Uterus (tissue), 4 donors: ENCODE data around the gene DMPK. TPM values are rescaled to one million over a fixed set of nuclear protein-coding genes. Genes with fewer than 3 reads are reported as not detected.

Experiments used
- DNase-seq, 2 donors: peaks; one replicate each; pipeline ENCODE4 v3.0.0-alpha.2; 2019 to 2020
- H3K27ac ChIP-seq, 2 donors: fragments of 200-600 bp; sonication (generic); 1 replicate in 1 of 2; 2 replicates in 1 of 2; pipeline ENCODE4 v1.5.1; 2016 to 2018
- H3K27me3 ChIP-seq, 2 donors: fragments of 200-600 bp; sonication (generic); one replicate each; pipeline ENCODE4 v1.5.1; 2018 to 2019; ENCODE audit warnings: control low read depth in 1 of 2
- H3K36me3 ChIP-seq, 2 donors: fragments of 200-600 bp; sonication (generic); one replicate each; pipeline ENCODE4 v1.5.1; 2019; ENCODE audit warnings: control low read depth in 1 of 2
- H3K4me1 ChIP-seq, 2 donors: fragments of 200-600 bp; sonication (generic); one replicate each; pipeline ENCODE4 v1.5.1; 2018 to 2019; ENCODE audit warnings: control low read depth in 1 of 2
- H3K4me3 ChIP-seq, 2 donors: fragments of 200-600 bp; sonication (generic); 1 replicate in 1 of 2; 2 replicates in 1 of 2; pipeline ENCODE4 v1.5.1; 2018 to 2019; ENCODE audit warnings: mild to moderate bottlenecking in 1 of 2
- H3K9me3 ChIP-seq, 2 donors: fragments of 200-600 bp; sonication (generic); one replicate each; pipeline ENCODE4 v1.5.1; 2019; ENCODE audit warnings: control low read depth in 1 of 2
- POLR2A ChIP-seq, 2 donors: fragments of 450-650 bp; IDR thresholded peaks; one replicate each; pipeline ENCODE4 v1.6.1; 2016; ENCODE audit warnings: antibody characterized with exemption in 2 of 2, mild to moderate bottlenecking in 1 of 2, moderate library complexity in 1 of 2
- intact Hi-C: fragments of 100-400 bp; cut with DNase I; formaldehyde crosslinking; loops from one replicate; pipeline ENCODE4 v1.15.1; 2023; ENCODE audit warnings: low total_unique reads
- total RNA-seq, 4 donors: library from RNA; depleted of rRNA in 3 of 4; stranded (reverse); fragments of >200 nt in 3 of 4; gene quantifications; one replicate each; pipeline versions ENCODE4 v1.1.0 to v1.2.4, GENCODE V29; 2014 to 2023
- TF ChIP-seq, protein P1 (sequence below), 4 experiments: fragments of 200-600 bp in 2 of 4; fragments of 450-650 bp in 2 of 4; sonication (generic) in 2 of 4; IDR thresholded peaks; one replicate each; pipeline ENCODE4 v1.5.1; 2016 to 2019; ENCODE audit warnings: antibody characterized with exemption in 4 of 4, mild to moderate bottlenecking in 2 of 4, moderate library complexity in 1 of 4
- donor health status: DM: yes; HTN: yes; CAD: no.

The DMPK gene
- total RNA-seq, 4 donors from 2014 or later = 15.3 to 211 (median 43.8) TPM

DNA sequence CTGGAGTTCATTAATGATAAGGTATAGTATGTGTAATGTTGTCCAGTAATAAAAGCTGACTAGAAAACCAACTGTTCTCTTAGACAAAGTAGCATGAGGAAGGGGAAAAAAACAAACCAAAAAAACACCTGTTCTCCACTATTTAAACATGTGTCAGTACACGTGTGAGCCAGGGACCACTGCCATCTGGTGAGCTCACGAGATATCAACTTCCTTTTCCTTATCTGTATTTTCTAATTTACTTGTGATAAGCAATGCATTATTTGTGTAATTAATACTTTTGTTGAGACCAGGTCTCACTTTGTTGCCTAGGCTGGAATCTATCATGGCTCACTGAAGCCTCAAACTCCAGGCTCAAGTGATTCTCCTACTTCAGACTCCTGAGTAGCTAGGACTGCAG is 8.9 kb downstream of the DMPK start:
- Histone ChIP-seq H3K27ac (no peak overlapping the region), H3K36me3 (no peaks in the 10 kb centered on the region), H3K4me3 (no peak overlapping the region), H3K4me1 (no peaks in the 10 kb centered on the region), H3K9me3 (no peaks in the 10 kb centered on the region), H3K27me3 (no peaks in the 10 kb centered on the region)
- intact Hi-C loops = no loop called here
- no peak for DNase-seq
- TF ChIP-seq POLR2A (IDR thresholded peaks at IDR 0.05) = no peak
- TF ChIP-seq, protein P1, sequence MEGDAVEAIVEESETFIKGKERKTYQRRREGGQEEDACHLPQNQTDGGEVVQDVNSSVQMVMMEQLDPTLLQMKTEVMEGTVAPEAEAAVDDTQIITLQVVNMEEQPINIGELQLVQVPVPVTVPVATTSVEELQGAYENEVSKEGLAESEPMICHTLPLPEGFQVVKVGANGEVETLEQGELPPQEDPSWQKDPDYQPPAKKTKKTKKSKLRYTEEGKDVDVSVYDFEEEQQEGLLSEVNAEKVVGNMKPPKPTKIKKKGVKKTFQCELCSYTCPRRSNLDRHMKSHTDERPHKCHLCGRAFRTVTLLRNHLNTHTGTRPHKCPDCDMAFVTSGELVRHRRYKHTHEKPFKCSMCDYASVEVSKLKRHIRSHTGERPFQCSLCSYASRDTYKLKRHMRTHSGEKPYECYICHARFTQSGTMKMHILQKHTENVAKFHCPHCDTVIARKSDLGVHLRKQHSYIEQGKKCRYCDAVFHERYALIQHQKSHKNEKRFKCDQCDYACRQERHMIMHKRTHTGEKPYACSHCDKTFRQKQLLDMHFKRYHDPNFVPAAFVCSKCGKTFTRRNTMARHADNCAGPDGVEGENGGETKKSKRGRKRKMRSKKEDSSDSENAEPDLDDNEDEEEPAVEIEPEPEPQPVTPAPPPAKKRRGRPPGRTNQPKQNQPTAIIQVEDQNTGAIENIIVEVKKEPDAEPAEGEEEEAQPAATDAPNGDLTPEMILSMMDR (IDR thresholded peaks at IDR 0.05) = no peak

DNA sequence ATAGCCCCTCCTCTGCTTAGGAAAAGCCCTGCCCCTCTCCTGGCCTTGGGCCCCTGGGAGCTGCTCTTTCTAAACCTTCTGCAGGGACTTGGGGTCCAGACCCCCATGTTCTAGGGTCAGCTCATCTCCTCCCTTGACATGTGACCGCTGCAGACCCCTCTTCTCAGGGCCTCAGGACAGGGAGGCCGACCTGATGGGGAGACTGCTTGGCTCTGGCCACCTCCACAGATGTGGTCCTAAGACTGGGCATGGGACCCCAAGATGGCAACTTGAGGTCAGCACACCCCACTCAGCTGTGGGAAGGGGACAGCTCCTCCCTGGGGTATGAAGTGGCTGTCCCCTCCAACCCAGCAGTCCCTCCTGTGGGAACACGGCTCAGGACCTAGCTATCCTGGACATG is 9.4 kb downstream of the DMPK start:
- Histone ChIP-seq H3K27me3 (no peaks in the 10 kb centered on the region), H3K4me1 (no peaks in the 10 kb centered on the region), H3K27ac (no peak overlapping the region), H3K36me3 (no peaks in the 10 kb centered on the region), H3K9me3 (no peaks in the 10 kb centered on the region), H3K4me3 (no peak overlapping the region)
- intact Hi-C loops = no loop called here
- TF ChIP-seq, protein P1 (IDR thresholded peaks at IDR 0.05) = no peak
- TF ChIP-seq POLR2A (IDR thresholded peaks at IDR 0.05) = no peak
- no peak for DNase-seq

DNA sequence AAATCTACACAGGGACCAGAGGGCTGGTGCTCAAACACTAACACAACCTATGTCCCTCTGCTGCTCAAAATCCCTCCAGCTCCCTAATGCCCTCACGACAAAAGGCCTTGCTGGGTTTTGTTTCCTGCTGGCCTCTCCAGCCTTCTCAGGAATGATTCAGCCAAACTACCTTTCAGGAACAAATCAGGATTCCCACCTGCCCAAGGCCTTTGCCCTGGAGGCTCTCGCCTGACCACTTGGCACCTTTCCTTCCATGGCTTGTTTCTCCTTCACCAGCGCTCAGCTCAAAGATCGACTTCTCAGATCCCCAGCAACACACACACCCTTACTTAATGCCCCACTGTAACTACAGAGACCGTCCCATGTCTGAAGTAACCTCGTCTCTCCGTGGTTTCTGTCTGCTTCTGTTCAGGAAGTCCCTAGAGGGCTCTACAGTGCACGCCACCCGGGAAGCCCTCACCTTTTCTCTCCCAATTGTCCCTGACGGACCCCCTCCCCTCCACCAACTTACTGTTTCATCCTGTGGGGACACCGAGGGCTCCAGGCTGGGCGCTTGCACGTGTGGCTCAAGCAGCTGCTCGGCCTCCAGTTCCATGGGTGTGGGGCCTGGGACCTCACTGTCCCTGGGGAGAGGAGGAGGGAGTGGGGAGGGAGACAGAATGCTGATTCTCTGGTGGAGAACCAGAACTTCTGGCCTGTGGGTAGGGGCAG is 10.0 kb downstream of the DMPK start:
- Histone ChIP-seq H3K9me3 (no peaks in the 10 kb centered on the region), H3K27ac (peak overlapping the region in 1 of 2 donors; percentile 92), H3K4me3 (no peak overlapping the region), H3K27me3 (no peaks in the 10 kb centered on the region), H3K36me3 (no peaks in the 10 kb centered on the region), H3K4me1 (no peaks in the 10 kb centered on the region)
- no peak for DNase-seq
- intact Hi-C loops = no loop called here
- TF ChIP-seq POLR2A (IDR thresholded peaks at IDR 0.05) = no peak
- TF ChIP-seq, protein P1 (IDR thresholded peaks at IDR 0.05) = no peak

DNA sequence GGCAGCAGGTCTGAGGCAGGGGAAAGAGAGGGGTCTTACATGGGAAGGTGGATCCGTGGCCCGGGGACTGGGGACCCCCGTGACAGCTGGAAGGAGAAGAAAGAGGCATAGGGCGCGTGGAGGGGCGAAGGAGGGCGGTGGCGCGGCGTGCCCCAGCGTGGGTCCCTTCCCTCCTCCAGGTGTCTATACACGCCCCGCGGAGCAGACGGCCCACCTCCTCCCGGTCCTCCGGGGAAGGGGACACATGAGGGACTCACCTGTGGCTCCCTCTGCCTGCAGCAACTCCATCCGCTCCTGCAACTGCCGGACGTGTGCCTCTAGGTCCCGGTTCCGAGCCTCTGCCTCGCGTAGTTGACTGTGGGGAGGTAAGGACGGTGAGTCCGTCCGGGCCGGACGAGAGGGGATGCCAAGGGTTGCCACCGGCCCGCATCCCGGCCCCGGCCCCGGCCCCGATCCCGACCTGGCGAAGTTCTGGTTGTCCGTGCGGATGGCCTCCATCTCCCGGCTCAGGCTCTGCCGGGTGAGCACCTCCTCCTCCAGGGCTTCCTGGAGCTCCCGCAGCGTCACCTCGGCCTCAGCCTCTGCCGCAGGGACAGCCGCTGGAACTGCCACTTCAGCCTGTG is 10.9 kb downstream of the DMPK start:
- intact Hi-C loops = no loop called here
- H3K4me3 ChIP-seq = peak overlapping the region in 1 of 2 donors; percentile 55
- no peaks in the 10 kb centered on the region for H3K27me3 ChIP-seq
- peak overlapping the region; percentile 90 to 92 for H3K27ac ChIP-seq
- no peaks in the 10 kb centered on the region for H3K9me3 ChIP-seq
- H3K36me3 ChIP-seq = no peaks in the 10 kb centered on the region
- peak; percentile 48 to 53 for DNase-seq
- peaks cover 0 to 7% of the 10 kb centered on the region in 2 donors for H3K4me1 ChIP-seq
- TF ChIP-seq, protein P1 (IDR thresholded peaks at IDR 0.05) = no peak
- no peak for TF ChIP-seq POLR2A (IDR thresholded peaks at IDR 0.05)
